AG10803 (cell line): Measurements from ENCODE around the gene VEZT.
"Not testable (repeated sequence)": the region's sequence is repeated elsewhere in the genome, so short reads cannot be mapped to it uniquely, and the experiment has no call there.

Experiments
- DNase-seq: peaks from one replicate; pipeline ENCODE4 v3.0.0; 2010; ENCODE audit warnings: low read depth
- H3K4me3 ChIP-seq: 2 replicates; pipeline ENCODE4 v1.5.1; 2011; ENCODE audit warnings: mild to moderate bottlenecking, low read length, control low read depth
- TF ChIP-seq, protein P1 (sequence below): conservative IDR thresholded peaks from 2 replicates; pipeline ENCODE4 v1.5.1; 2011; ENCODE audit warnings: mild to moderate bottlenecking, low read length, control low read depth, inconsistent platforms

VEZT gene

DNA sequence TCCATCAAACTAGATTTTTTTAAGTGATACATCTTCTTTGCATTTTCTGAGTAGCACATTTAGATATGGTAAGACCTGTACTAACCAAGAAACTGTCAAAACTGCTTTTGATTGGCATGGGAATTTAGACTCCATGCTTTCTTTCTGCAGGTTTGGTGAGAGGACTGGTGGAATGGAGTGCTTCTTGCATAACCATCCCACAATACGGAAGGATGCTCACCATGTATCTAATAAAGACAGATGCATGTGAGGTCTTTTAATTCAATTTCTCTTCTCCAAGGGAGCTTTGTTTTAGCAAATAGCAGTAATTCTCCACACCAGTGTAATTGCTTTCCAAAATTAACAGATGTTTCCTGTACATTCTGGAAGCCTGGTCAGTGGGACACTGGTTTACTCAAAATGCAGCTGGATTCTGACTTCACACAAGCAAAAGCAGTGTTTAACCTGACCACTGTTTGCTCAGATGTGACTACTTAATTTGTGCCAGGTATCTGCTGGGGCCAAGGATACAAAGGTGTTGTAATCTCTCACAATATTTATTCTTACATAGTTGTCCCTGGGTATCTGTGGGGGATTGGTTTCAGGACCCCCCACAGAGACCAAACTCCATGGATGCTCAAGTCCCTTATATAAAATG is 26.4 kb upstream of the VEZT start:
- TF ChIP-seq, protein P1, sequence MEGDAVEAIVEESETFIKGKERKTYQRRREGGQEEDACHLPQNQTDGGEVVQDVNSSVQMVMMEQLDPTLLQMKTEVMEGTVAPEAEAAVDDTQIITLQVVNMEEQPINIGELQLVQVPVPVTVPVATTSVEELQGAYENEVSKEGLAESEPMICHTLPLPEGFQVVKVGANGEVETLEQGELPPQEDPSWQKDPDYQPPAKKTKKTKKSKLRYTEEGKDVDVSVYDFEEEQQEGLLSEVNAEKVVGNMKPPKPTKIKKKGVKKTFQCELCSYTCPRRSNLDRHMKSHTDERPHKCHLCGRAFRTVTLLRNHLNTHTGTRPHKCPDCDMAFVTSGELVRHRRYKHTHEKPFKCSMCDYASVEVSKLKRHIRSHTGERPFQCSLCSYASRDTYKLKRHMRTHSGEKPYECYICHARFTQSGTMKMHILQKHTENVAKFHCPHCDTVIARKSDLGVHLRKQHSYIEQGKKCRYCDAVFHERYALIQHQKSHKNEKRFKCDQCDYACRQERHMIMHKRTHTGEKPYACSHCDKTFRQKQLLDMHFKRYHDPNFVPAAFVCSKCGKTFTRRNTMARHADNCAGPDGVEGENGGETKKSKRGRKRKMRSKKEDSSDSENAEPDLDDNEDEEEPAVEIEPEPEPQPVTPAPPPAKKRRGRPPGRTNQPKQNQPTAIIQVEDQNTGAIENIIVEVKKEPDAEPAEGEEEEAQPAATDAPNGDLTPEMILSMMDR: no peak
- H3K4me3 ChIP-seq: no peak overlapping the region
- DNase-seq: no peak

DNA sequence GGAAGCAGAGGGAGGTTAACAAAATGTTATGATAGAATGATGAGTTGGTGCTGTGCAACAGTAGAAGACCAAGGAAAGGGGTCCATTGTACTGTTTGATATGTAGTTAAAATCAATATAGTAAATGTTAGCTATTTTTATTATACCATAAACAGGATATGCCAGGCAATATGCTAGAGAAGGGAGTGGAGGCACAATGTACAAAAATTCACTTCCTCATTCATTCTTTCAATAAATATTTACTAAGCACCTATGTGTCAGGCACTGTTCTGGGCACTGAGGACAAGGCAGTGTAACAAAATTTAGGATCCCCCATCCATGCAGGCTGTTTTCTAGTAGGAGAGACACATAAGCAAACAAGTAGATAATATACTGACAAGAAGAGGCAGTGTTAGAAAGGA is 25.3 kb upstream of the VEZT start:
- no peak for DNase-seq
- no peak overlapping the region for H3K4me3 ChIP-seq
- TF ChIP-seq, protein P1: no peak

DNA sequence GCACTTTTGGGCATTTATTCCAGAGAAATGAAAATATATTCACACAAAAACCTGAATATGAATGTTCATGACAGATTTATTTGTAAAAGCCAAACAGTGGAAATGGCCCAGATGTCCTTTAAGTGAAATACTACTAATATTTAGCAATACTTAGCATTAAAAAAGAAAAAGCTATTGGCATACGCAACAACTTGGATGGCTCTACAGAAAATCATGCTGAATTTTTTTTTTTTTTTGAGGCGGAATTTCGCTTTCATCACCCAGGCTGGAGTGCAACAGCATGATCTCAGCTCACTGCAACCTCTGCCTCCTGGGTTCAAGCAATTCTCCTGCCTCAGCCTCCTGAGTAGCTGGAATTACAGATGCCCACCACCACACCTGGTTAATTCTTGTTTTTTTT is 24.5 kb upstream of the VEZT start:
- no peak overlapping the region for H3K4me3 ChIP-seq
- DNase-seq: no peak
- TF ChIP-seq, protein P1: no peak

DNA sequence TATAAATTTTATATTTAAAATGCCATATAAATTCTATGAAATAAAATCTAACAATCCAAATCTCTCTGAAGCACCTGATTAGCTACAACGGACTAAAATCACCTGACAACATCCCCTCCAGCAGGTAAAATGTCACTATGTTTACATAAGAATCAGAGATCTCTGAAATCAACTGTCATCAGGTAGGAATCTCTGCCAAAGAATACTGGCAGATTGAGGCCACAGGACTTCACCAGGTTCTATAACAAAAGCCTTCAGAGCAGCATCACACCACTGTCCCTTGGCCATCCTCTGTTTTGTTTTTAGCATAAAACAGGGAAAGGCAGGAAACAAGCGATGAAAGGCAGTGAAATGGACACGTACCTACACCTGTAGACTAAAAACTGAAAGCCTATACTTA is 22.5 kb upstream of the VEZT start:
- TF ChIP-seq, protein P1: no peak
- no peak for DNase-seq
- H3K4me3 ChIP-seq: no peak overlapping the region

DNA sequence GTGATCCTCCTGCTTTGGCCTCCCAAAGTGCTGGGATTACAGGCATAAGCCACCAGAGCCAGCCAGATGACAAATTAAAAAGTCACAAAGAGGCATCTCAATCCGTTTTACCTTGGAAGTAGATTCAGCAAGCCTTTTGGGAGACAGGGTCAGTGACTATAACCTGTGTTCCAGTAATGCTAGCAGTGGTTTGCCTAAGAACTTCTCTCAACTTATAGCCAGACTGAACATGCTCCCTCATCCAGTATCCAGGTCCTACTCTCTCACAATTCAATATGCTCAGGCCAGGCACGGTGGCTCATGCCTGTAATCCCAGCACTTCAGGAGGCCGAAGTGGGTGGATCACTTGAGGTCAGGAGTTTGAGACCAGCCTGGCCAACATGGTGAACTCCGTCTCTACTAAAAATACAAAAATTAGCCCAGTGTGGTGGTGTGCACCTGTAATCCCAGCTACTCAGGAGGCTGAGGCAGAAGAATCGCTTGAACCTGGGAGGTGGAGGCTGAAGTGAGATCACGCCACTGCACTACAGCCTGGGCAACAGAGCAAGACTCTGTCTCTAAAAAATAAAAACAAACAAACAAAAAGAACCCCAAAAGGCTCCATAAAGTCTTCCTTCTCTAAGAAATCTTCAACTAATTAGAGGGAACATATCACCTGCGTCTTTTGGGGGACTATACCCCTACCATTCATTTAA is 20.6 kb upstream of the VEZT start:
- DNase-seq, H3K4me3 ChIP-seq: not testable (repeated sequence)

DNA sequence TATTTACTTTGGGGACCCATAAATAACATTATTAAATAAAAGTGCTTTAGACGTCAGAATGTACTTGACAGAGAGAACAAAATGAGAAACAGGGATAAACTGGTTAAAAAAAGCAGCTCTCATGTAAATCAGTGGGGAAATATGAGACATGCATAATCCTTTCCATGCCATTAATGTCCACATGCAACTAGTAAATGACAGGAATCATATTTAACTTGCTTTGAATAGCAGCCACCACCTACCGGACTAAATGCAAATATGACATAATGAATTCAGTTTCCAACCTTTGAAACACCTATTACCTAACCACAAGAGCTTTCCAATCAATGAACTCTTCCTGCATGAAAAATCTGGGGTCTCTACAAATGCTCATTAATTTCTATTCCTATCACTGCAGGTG is 20.0 kb upstream of the VEZT start:
- H3K4me3 ChIP-seq: no peak overlapping the region
- TF ChIP-seq, protein P1: no peak
- no peak for DNase-seq

DNA sequence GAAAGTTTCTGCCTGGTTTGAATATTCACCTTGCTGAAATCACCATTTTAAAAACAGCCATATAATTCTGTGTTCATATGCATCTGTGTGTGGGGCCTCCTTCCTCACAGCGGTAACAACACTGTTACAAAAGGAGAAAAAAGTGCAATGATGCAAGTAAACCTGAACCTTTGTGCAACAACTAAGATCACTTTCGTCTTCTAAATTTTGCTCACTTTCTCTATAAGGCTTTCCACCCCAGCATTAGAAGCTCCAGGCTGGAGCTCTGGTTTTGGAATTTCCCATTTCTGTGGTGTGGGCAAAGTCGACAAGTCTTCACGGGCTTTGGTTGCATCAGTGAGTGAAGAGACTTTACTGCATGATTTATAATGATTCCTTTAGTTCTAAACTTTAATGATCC is 18.7 kb upstream of the VEZT start:
- TF ChIP-seq, protein P1: no peak
- no peak for DNase-seq
- no peak overlapping the region for H3K4me3 ChIP-seq
